HCT116 (cell line): ENCODE data around the gene ACAT1. TPM values are rescaled to one million over a fixed set of nuclear protein-coding genes. Genes with fewer than 3 reads are reported as not detected.

Source experiments
- ATAC-seq: fragments of 200-7000 bp; cut with Tn5 transposase; 2 replicates; pipeline ENCODE4 v1.9.1; 2020; ENCODE audit warnings: mild to moderate bottlenecking, moderate library complexity
- BruUV-seq: library from RNA; stranded (reverse); fragments of 400-500 nt; replicated peaks from 2 replicates; lab custom pipeline; 2021; lab: Mats Ljungman, UMichigan
- CTCF ChIA-PET: fragments of 300-600 bp; sonication (Branson Sonifier 250); formaldehyde crosslinking; loops from one replicate; lab custom pipeline; 2021; ENCODE audit warnings: antibody characterized with exemption; lab: Charles Lee
- POLR2A ChIA-PET: fragments of 300-600, 350-600 bp; sonication (Branson Sonifier 250); formaldehyde crosslinking; loops from one replicate; lab custom pipeline; 2021; ENCODE audit warnings: antibody characterized with exemption; lab: Charles Lee
- RAD21 ChIA-PET, 2 experiments: fragments of 300-600 bp; sonication (Branson Sonifier 250); formaldehyde crosslinking; loops; one replicate each; lab custom pipeline; 2023; ENCODE audit warnings: low total read pairs in 2 of 2; ENCODE audit not compliant: uncharacterized antibody in 2 of 2, unreplicated experiment in 2 of 2, low non-redundant PET in 1 of 2; lab: Charles Lee
- DNase-seq: peaks from one replicate; pipeline ENCODE4 v3.0.0-alpha.2; 2010; ENCODE audit warnings: low read depth, low spot score
- H2AFZ ChIP-seq: fragments of 200-600 bp; shearing (Covaris generic), sonication (generic); 2 replicates; pipeline ENCODE4 v1.6.1; 2017; ENCODE audit warnings: low read depth, mixed run types, mixed read lengths, antibody characterized with exemption, low read length; ENCODE audit not compliant: poor library complexity, severe bottlenecking
- H3K27ac ChIP-seq: 2 replicates; pipeline ENCODE4 v1.5.1; 2012; ENCODE audit warnings: low read depth, low read length
- H3K27me3 ChIP-seq: fragments of 200-600 bp; sonication (generic); 2 replicates; pipeline ENCODE4 v1.6.1; 2016; ENCODE audit warnings: mixed run types, low read length, mixed read lengths; ENCODE audit not compliant: insufficient read depth
- H3K36me3 ChIP-seq, 2 experiments: fragments of 200-500 bp in 1 of 2; fragments of 200-600 bp in 1 of 2; sonication (Bioruptor generic) in 1 of 2; sonication (generic) in 1 of 2; 2 replicates each; pipeline versions ENCODE4 v1.5.1 to v1.6.1; 2014 to 2016; ENCODE audit warnings: low read length in 2 of 2, inconsistent platforms in 1 of 2, mixed read lengths in 1 of 2, mixed run types in 1 of 2; ENCODE audit not compliant: insufficient read depth in 2 of 2, control insufficient read depth in 1 of 2
- H3K4me1 ChIP-seq, 2 experiments: fragments of 200-600 bp in 1 of 2; sonication (generic) in 1 of 2; 2 replicates each; pipeline versions ENCODE4 v1.5.1 to v1.6.1; 2012 to 2017; ENCODE audit warnings: low read length in 2 of 2, inconsistent platforms in 1 of 2, mild to moderate bottlenecking in 1 of 2, mixed read lengths in 1 of 2, mixed run types in 1 of 2, moderate library complexity in 1 of 2; ENCODE audit not compliant: insufficient read depth in 2 of 2, control insufficient read depth in 1 of 2
- H3K4me2 ChIP-seq: fragments of 200-600 bp; sonication (generic); 2 replicates; pipeline ENCODE4 v1.6.1; 2017; ENCODE audit warnings: mixed run types, low read length, mixed read lengths
- H3K4me3 ChIP-seq, 2 experiments: fragments of 200-600 bp in 1 of 2; sonication (generic) in 1 of 2; replicated peaks in 1 of 2; 2 replicates each; pipeline ENCODE4 v1.5.1; 2011 to 2016; ENCODE audit warnings: low read length in 2 of 2, control low read depth in 1 of 2, low read depth in 1 of 2, mild to moderate bottlenecking in 1 of 2, mixed read lengths in 1 of 2, mixed run types in 1 of 2
- H3K79me2 ChIP-seq: fragments of 200-600 bp; sonication (generic); 2 replicates; pipeline ENCODE4 v1.6.1; 2017; ENCODE audit warnings: mild to moderate bottlenecking, mixed run types, low read length, moderate library complexity, mixed read lengths; ENCODE audit not compliant: insufficient read depth
- H3K9ac ChIP-seq: fragments of 200-600 bp; sonication (generic); 2 replicates; pipeline ENCODE4 v1.6.1; 2016; ENCODE audit warnings: low read length, mixed read lengths
- H3K9me2 ChIP-seq: fragments of 200-600 bp; sonication (generic), shearing (Covaris generic); 2 replicates; pipeline ENCODE4 v1.6.1; 2017; ENCODE audit warnings: mixed run types, mild to moderate bottlenecking, moderate library complexity; ENCODE audit not compliant: insufficient read depth
- H3K9me3 ChIP-seq, 2 experiments: fragments of 200-500 bp in 1 of 2; fragments of 200-600 bp in 1 of 2; sonication (Bioruptor generic) in 1 of 2; sonication (generic) in 1 of 2; 2 replicates each; pipeline ENCODE4 v1.6.1; 2014 to 2017; ENCODE audit warnings: low read length in 2 of 2, mixed read lengths in 2 of 2, inconsistent platforms in 1 of 2, low read depth in 1 of 2, mild to moderate bottlenecking in 1 of 2, mixed run types in 1 of 2, moderate library complexity in 1 of 2; ENCODE audit not compliant: control insufficient read depth in 1 of 2, insufficient read depth in 1 of 2
- H4K20me1 ChIP-seq: fragments of 200-600 bp; sonication (generic), shearing (Covaris generic); 2 replicates; pipeline ENCODE4 v1.6.1; 2017; ENCODE audit warnings: mixed run types, mild to moderate bottlenecking, moderate library complexity; ENCODE audit not compliant: insufficient read depth
- CBX3 ChIP-seq: IDR thresholded peaks from 2 replicates; pipeline ENCODE4 v1.6.1; 2012; ENCODE audit warnings: low read depth
- CEBPB ChIP-seq: IDR thresholded peaks from 2 replicates; pipeline ENCODE4 v1.6.1; 2012; ENCODE audit warnings: low read depth
- EZH2 ChIP-seq: fragments of 200-600 bp; sonication (generic); IDR thresholded peaks from 2 replicates; pipeline ENCODE4 v1.6.1; 2017; ENCODE audit warnings: antibody characterized with exemption, mixed run types
- EZH2phosphoT487 ChIP-seq: fragments of 200-600 bp; IDR thresholded peaks from 2 replicates; pipeline ENCODE4 v1.6.1; 2018; ENCODE audit warnings: antibody characterized with exemption, borderline replicate concordance
- JUND ChIP-seq: IDR thresholded peaks from 2 replicates; pipeline ENCODE4 v1.6.1; 2012
- POLR2AphosphoS5 ChIP-seq: IDR thresholded peaks from 2 replicates; pipeline ENCODE4 v1.6.1; 2011; ENCODE audit warnings: mild to moderate bottlenecking, low read depth, low read length, moderate library complexity
- SIN3A ChIP-seq: IDR thresholded peaks from 2 replicates; pipeline ENCODE4 v1.6.1; 2012; ENCODE audit warnings: low read depth
- SRF ChIP-seq: IDR thresholded peaks from 2 replicates; pipeline ENCODE4 v1.6.1; 2012; ENCODE audit warnings: low read depth
- YY1 ChIP-seq: IDR thresholded peaks from 2 replicates; pipeline ENCODE4 v1.6.1; 2011; ENCODE audit warnings: low read length, low read depth, moderate library complexity, mild to moderate bottlenecking; ENCODE audit not compliant: insufficient replicate concordance; ENCODE audit errors: extremely low read depth
- ZNF274 ChIP-seq: fragments of 200-500 bp; sonication (Bioruptor generic); IDR thresholded peaks from 2 replicates; pipeline ENCODE4 v1.6.1; 2014; ENCODE audit warnings: mild to moderate bottlenecking, low read depth, low read length, inconsistent platforms
- intact Hi-C: fragments of 100-400 bp; cut with micrococcal nuclease; formaldehyde crosslinking; loops from 2 replicates; pipeline ENCODE4 v1.10.0; 2022
- total RNA-seq: library from RNA; stranded (reverse); gene quantifications from one replicate; pipeline ENCODE4 v1.2.1, GENCODE V29; 2021; ENCODE audit not compliant: unreplicated experiment
- TF ChIP-seq, protein P1 (sequence below): IDR thresholded peaks from 2 replicates; pipeline ENCODE4 v1.6.1; 2012
- TF ChIP-seq, protein P2 (sequence below), 3 experiments: fragments of 200-600 bp in 1 of 3; sonication (generic) in 1 of 3; IDR thresholded peaks in 2 of 3; conservative IDR thresholded peaks in 1 of 3; 2 replicates each; pipeline ENCODE4 v1.5.1; 2012 to 2017; ENCODE audit warnings: low read depth in 2 of 3, low read length in 2 of 3, antibody characterized with exemption in 1 of 3, borderline replicate concordance in 1 of 3, control low read depth in 1 of 3, mild to moderate bottlenecking in 1 of 3, mixed read lengths in 1 of 3, mixed run types in 1 of 3, moderate library complexity in 1 of 3; ENCODE audit not compliant: insufficient read depth in 1 of 3
- TF ChIP-seq, protein P3 (sequence below): IDR thresholded peaks from 2 replicates; pipeline ENCODE4 v1.6.1; 2012; ENCODE audit warnings: low read depth
- TF ChIP-seq, protein P4 (sequence below): IDR thresholded peaks from 2 replicates; pipeline ENCODE4 v1.6.1; 2011; ENCODE audit warnings: mild to moderate bottlenecking, low read length, moderate library complexity; ENCODE audit not compliant: insufficient replicate concordance; ENCODE audit errors: extremely low read depth

Gene ACAT1
- total RNA-seq, 1 experiment from 2014 or later, result 83.8 TPM

DNA sequence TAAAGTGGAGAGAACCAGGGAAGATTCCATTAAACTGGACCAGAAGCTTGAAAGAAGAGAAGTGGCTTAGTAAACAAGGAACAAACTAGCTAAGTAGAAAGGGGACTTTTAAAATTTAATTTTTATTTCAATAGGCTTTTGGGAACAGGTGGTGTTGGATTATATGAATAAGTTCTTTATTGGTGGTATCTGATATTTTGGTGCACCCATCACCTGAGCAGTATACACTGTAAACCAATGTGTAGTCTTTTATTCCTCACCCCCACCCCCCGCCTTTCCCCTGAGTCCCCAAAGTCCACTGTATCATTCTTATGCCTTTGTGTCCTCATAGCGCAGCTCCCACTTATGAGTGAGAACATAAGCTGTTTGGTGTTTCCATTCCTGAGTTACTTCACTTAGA, 7.4 kb downstream of the ACAT1 start:
- no peak for ATAC-seq
- Histone ChIP-seq H2AFZ (no peak overlapping the region), H3K4me2 (no peak overlapping the region), H3K9me2 (no peaks in the 10 kb centered on the region), H3K9me3 (no peaks in the 10 kb centered on the region), H4K20me1 (no peaks in the 10 kb centered on the region), H3K27ac (no peak overlapping the region), H3K36me3 (peaks cover 1 to 4% of the 10 kb centered on the region in 2 experiments; a peak in 1 of 4 replicates), H3K4me1 (peaks cover 2 to 3% of the 10 kb centered on the region in 2 experiments; a peak in 3 of 4 replicates), H3K9ac (no peak overlapping the region), H3K4me3 (no peak overlapping the region), H3K79me2 (peaks cover 71% of the 10 kb centered on the region), H3K27me3 (no peaks in the 10 kb centered on the region)
- no peak for TF ChIP-seq POLR2AphosphoS5
- TF ChIP-seq JUND, result no peak
- TF ChIP-seq YY1, result no peak
- TF ChIP-seq, protein P1, sequence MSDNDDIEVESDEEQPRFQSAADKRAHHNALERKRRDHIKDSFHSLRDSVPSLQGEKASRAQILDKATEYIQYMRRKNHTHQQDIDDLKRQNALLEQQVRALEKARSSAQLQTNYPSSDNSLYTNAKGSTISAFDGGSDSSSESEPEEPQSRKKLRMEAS, result no peak
- TF ChIP-seq, protein P2, sequence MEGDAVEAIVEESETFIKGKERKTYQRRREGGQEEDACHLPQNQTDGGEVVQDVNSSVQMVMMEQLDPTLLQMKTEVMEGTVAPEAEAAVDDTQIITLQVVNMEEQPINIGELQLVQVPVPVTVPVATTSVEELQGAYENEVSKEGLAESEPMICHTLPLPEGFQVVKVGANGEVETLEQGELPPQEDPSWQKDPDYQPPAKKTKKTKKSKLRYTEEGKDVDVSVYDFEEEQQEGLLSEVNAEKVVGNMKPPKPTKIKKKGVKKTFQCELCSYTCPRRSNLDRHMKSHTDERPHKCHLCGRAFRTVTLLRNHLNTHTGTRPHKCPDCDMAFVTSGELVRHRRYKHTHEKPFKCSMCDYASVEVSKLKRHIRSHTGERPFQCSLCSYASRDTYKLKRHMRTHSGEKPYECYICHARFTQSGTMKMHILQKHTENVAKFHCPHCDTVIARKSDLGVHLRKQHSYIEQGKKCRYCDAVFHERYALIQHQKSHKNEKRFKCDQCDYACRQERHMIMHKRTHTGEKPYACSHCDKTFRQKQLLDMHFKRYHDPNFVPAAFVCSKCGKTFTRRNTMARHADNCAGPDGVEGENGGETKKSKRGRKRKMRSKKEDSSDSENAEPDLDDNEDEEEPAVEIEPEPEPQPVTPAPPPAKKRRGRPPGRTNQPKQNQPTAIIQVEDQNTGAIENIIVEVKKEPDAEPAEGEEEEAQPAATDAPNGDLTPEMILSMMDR (IDR thresholded peaks at IDR 0.05 in 2 of 3, conservative IDR thresholded peaks at IDR 0.05 in 1 of 3; ENCODE audit: borderline replicate concordance in 1 of 3, insufficient read depth in 1 of 3, low read depth in 2 of 3, low read length in 2 of 3), result no peak
- no peak for TF ChIP-seq CBX3
- TF ChIP-seq ZNF274, result no peak
- TF ChIP-seq EZH2, result no peak
- TF ChIP-seq, protein P3, sequence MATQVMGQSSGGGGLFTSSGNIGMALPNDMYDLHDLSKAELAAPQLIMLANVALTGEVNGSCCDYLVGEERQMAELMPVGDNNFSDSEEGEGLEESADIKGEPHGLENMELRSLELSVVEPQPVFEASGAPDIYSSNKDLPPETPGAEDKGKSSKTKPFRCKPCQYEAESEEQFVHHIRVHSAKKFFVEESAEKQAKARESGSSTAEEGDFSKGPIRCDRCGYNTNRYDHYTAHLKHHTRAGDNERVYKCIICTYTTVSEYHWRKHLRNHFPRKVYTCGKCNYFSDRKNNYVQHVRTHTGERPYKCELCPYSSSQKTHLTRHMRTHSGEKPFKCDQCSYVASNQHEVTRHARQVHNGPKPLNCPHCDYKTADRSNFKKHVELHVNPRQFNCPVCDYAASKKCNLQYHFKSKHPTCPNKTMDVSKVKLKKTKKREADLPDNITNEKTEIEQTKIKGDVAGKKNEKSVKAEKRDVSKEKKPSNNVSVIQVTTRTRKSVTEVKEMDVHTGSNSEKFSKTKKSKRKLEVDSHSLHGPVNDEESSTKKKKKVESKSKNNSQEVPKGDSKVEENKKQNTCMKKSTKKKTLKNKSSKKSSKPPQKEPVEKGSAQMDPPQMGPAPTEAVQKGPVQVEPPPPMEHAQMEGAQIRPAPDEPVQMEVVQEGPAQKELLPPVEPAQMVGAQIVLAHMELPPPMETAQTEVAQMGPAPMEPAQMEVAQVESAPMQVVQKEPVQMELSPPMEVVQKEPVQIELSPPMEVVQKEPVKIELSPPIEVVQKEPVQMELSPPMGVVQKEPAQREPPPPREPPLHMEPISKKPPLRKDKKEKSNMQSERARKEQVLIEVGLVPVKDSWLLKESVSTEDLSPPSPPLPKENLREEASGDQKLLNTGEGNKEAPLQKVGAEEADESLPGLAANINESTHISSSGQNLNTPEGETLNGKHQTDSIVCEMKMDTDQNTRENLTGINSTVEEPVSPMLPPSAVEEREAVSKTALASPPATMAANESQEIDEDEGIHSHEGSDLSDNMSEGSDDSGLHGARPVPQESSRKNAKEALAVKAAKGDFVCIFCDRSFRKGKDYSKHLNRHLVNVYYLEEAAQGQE, result no peak
- no peak for TF ChIP-seq EZH2phosphoT487
- no peak for TF ChIP-seq SIN3A
- TF ChIP-seq, protein P4, sequence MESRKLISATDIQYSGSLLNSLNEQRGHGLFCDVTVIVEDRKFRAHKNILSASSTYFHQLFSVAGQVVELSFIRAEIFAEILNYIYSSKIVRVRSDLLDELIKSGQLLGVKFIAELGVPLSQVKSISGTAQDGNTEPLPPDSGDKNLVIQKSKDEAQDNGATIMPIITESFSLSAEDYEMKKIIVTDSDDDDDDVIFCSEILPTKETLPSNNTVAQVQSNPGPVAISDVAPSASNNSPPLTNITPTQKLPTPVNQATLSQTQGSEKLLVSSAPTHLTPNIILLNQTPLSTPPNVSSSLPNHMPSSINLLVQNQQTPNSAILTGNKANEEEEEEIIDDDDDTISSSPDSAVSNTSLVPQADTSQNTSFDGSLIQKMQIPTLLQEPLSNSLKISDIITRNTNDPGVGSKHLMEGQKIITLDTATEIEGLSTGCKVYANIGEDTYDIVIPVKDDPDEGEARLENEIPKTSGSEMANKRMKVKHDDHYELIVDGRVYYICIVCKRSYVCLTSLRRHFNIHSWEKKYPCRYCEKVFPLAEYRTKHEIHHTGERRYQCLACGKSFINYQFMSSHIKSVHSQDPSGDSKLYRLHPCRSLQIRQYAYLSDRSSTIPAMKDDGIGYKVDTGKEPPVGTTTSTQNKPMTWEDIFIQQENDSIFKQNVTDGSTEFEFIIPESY, result no peak
- TF ChIP-seq CEBPB, result no peak
- no peak for TF ChIP-seq SRF
- intact Hi-C loops, result no loop called here
- DNase-seq, result no peak
- no TSS peak for BruUV-seq
- ChIA-PET POLR2A (no interaction called here), RAD21 (no interaction called here), CTCF (interaction anchor here (2.2 kb wide), 1 partner anchor 10 kb away, joined by 6 read pairs; no protein-coding TSS in a partner anchor)
